Tibial artery (tissue), 4 donors: ENCODE results near the gene BMP15.

Experiments
- DNase-seq, 2 donors: peaks; one replicate each; pipeline ENCODE4 v3.0.0-alpha.2; 2019
- H3K27ac ChIP-seq, 2 donors: fragments of 200-600 bp; sonication (generic) in 1 of 2; 1 replicate in 1 of 2; 2 replicates in 1 of 2; pipeline ENCODE4 v1.5.1; 2018 to 2019; ENCODE audit warnings: mild to moderate bottlenecking in 1 of 2
- H3K27me3 ChIP-seq, 2 donors: fragments of 200-600 bp; sonication (generic) in 1 of 2; one replicate each; pipeline versions ENCODE4 v1.5.1 to v1.6.0; 2016 to 2019
- H3K36me3 ChIP-seq, 3 donors: fragments of 200-600 bp; sonication (generic) in 2 of 3; one replicate each; pipeline ENCODE4 v1.5.1; 2016 to 2019; ENCODE audit warnings: mild to moderate bottlenecking in 2 of 3
- H3K4me1 ChIP-seq, 4 donors: fragments of 200-600 bp; sonication (generic) in 2 of 4; 1 replicate in 3 of 4; 2 replicates in 1 of 4; pipeline ENCODE4 v1.5.1; 2016 to 2019
- H3K4me3 ChIP-seq, 2 donors: fragments of 200-600 bp; sonication (generic) in 1 of 2; 1 replicate in 1 of 2; 2 replicates in 1 of 2; pipeline ENCODE4 v1.5.1; 2018 to 2019; ENCODE audit warnings: mild to moderate bottlenecking in 2 of 2
- H3K9me3 ChIP-seq, 3 donors: fragments of 200-600 bp; sonication (generic) in 1 of 3; one replicate each; pipeline ENCODE4 v1.5.1; 2016 to 2019
- CTCF ChIP-seq, 2 experiments: fragments of 200-600 bp in 1 of 2; fragments of 450-650 bp in 1 of 2; IDR thresholded peaks; one replicate each; pipeline ENCODE4 v1.5.1; 2017 to 2019; ENCODE audit warnings: antibody characterized with exemption in 2 of 2, mild to moderate bottlenecking in 1 of 2, moderate library complexity in 1 of 2
- intact Hi-C: fragments of 100-400 bp; cut with DNase I; formaldehyde crosslinking; loops from one replicate; pipeline ENCODE4 v1.15.0; 2023; ENCODE audit warnings: low total_unique reads

The BMP15 gene

GRCh38 chrX:50910685-50911176 lies at the start of gene BMP15:
BMP15 (plus strand) TSS chrX:50910735; CDS start chrX:50910784, 49 bp downstream.
- Histone ChIP-seq H3K36me3 (no peaks in the 10 kb centered on the region), H3K4me3 (no peak within 1 kb of the TSS), H3K4me1 (no peaks in the 10 kb centered on the region), H3K27me3 (no peaks in the 10 kb centered on the region), H3K9me3 (no peaks in the 10 kb centered on the region), H3K27ac (no peak within 1 kb of the TSS)
- no peak for DNase-seq
- TF ChIP-seq CTCF (IDR thresholded peaks at IDR 0.05): no peak
- intact Hi-C loops: no loop called here

- Histone ChIP-seq H3K4me1 (no peaks in the 10 kb centered on the region), H3K27me3 (no peaks in the 10 kb centered on the region), H3K4me3 (no peak overlapping the region), H3K27ac (no peak overlapping the region), H3K36me3 (no peaks in the 10 kb centered on the region), H3K9me3 (no peaks in the 10 kb centered on the region)
- DNase-seq: no peak
- intact Hi-C loops: no loop called here
- no peak for TF ChIP-seq CTCF (IDR thresholded peaks at IDR 0.05)
Observed at GRCh38 chrX:50863471-50863870, 47.1 kb upstream of the BMP15 start.

- Histone ChIP-seq H3K36me3 (no peaks in the 10 kb centered on the region), H3K9me3 (no peaks in the 10 kb centered on the region), H3K27me3 (no peaks in the 10 kb centered on the region), H3K4me3 (no peak overlapping the region), H3K27ac (no peak overlapping the region), H3K4me1 (no peaks in the 10 kb centered on the region)
- TF ChIP-seq CTCF (IDR thresholded peaks at IDR 0.05): no peak
- intact Hi-C loops: no loop called here
- no peak for DNase-seq
Observed at GRCh38 chrX:50865311-50865710, 45.2 kb upstream of the BMP15 start.

GRCh38 chrX:50871922-50872453 lies 38.5 kb upstream of the BMP15 start:
- H3K4me1 ChIP-seq: no peaks in the 10 kb centered on the region
- no peaks in the 10 kb centered on the region for H3K36me3 ChIP-seq
- H3K27ac ChIP-seq: no peak overlapping the region
- no peaks in the 10 kb centered on the region for H3K27me3 ChIP-seq
- no peak for TF ChIP-seq CTCF (IDR thresholded peaks at IDR 0.05)
- DNase-seq: no peak
- no peak overlapping the region for H3K4me3 ChIP-seq
- intact Hi-C loops: no loop called here
- H3K9me3 ChIP-seq: no peaks in the 10 kb centered on the region

GRCh38 chrX:50874876-50875275 lies 35.7 kb upstream of the BMP15 start:
- Histone ChIP-seq H3K27ac (no peak overlapping the region), H3K36me3 (no peaks in the 10 kb centered on the region), H3K4me1 (no peaks in the 10 kb centered on the region), H3K4me3 (no peak overlapping the region), H3K9me3 (no peaks in the 10 kb centered on the region), H3K27me3 (no peaks in the 10 kb centered on the region)
- no peak for TF ChIP-seq CTCF (IDR thresholded peaks at IDR 0.05)
- no peak for DNase-seq
- intact Hi-C loops: no loop called here

- no peaks in the 10 kb centered on the region for H3K4me1 ChIP-seq
- intact Hi-C loops: no loop called here
- no peak for TF ChIP-seq CTCF (IDR thresholded peaks at IDR 0.05)
- no peak overlapping the region for H3K4me3 ChIP-seq
- H3K9me3 ChIP-seq: no peaks in the 10 kb centered on the region
- H3K36me3 ChIP-seq: no peaks in the 10 kb centered on the region
- DNase-seq: no peak
- H3K27me3 ChIP-seq: no peaks in the 10 kb centered on the region
- no peak overlapping the region for H3K27ac ChIP-seq
Observed at GRCh38 chrX:50876551-50876950, 34.0 kb upstream of the BMP15 start.
